Measurements from ENCODE around the gene TC2N. TPM values are rescaled to one million over a fixed set of nuclear protein-coding genes. Genes with fewer than 3 reads are reported as not detected.

The TC2N gene
- total RNA-seq, 2 donors from 2014 or later = 17.3 to 19.5 TPM

GRCh38 chr14:91885113-91885712, 17.9 kb upstream of the TC2N start:
- Mint-ChIP-seq H3K4me1 (peaks cover 7% of the 10 kb centered on the region), H3K27ac (no peak overlapping the region), H3K27me3 (ENCODE audit: insufficient read depth) (peaks cover 4% of the 10 kb centered on the region), H3K4me3 (no peak overlapping the region), H3K36me3 (ENCODE audit: low read depth) (no peaks in the 10 kb centered on the region), H3K9me3 (no peaks in the 10 kb centered on the region)
- 81 to 100% methylated on average over 1 to 4 of the region's 4 CpGs for WGBS, 2 experiments (ENCODE audit: insufficient coverage in 1 of 2, insufficient read length in 1 of 2)
- no peak for TF ChIP-seq CTCF (conservative IDR thresholded peaks at IDR 0.05)
- Histone ChIP-seq H3K9me3 (ENCODE audit: control insufficient read depth, low read length) (no peaks in the 10 kb centered on the region), H3K9ac (ENCODE audit: extremely low read depth, low read length, poor library complexity, severe bottlenecking) (no peak overlapping the region), H3K27ac (ENCODE audit: low read depth, low read length) (no peak overlapping the region), H3K4me1 (ENCODE audit: control insufficient read depth, insufficient read depth, low read length) (no peaks in the 10 kb centered on the region), H3K36me3 (ENCODE audit: control insufficient read depth, insufficient read depth, low read length) (no peaks in the 10 kb centered on the region), H3K4me3 (ENCODE audit: low read length) (no peak overlapping the region), H3K27me3 (ENCODE audit: control insufficient read depth, insufficient read depth, low read length, poor library complexity, severe bottlenecking) (no peaks in the 10 kb centered on the region)
- no peak for DNase-seq

- H3K36me3 ChIP-seq (ENCODE audit: control insufficient read depth, insufficient read depth, low read length) = no peaks in the 10 kb centered on the region
- no peaks in the 10 kb centered on the region for H3K9me3 ChIP-seq (ENCODE audit: control insufficient read depth, low read length)
- H3K36me3 Mint-ChIP-seq (ENCODE audit: low read depth) = no peaks in the 10 kb centered on the region
- no peaks in the 10 kb centered on the region for H3K4me1 ChIP-seq (ENCODE audit: control insufficient read depth, insufficient read depth, low read length)
- H3K27me3 Mint-ChIP-seq (ENCODE audit: insufficient read depth) = peaks cover 5% of the 10 kb centered on the region
- TF ChIP-seq CTCF (conservative IDR thresholded peaks at IDR 0.05) = peak; percentile 35
- no peaks in the 10 kb centered on the region for H3K9me3 Mint-ChIP-seq
- H3K27ac ChIP-seq (ENCODE audit: low read depth, low read length) = no peak overlapping the region
- H3K4me3 ChIP-seq (ENCODE audit: low read length) = no peak overlapping the region
- WGBS, 2 experiments (ENCODE audit: insufficient coverage in 1 of 2, insufficient read length in 1 of 2) = 57 to 75% methylated on average over 3 to 6 of the region's 6 CpGs
- peaks cover 5% of the 10 kb centered on the region for H3K27me3 ChIP-seq (ENCODE audit: control insufficient read depth, insufficient read depth, low read length, poor library complexity, severe bottlenecking)
- H3K4me3 Mint-ChIP-seq = no peak overlapping the region
- no peak overlapping the region for H3K27ac Mint-ChIP-seq
- peak; percentile 62 for DNase-seq
- peaks cover 4% of the 10 kb centered on the region for H3K4me1 Mint-ChIP-seq
- no peak overlapping the region for H3K9ac ChIP-seq (ENCODE audit: extremely low read depth, low read length, poor library complexity, severe bottlenecking)
Measured at GRCh38 chr14:91884664-91885063, 17.3 kb upstream of the TC2N start.

DNA sequence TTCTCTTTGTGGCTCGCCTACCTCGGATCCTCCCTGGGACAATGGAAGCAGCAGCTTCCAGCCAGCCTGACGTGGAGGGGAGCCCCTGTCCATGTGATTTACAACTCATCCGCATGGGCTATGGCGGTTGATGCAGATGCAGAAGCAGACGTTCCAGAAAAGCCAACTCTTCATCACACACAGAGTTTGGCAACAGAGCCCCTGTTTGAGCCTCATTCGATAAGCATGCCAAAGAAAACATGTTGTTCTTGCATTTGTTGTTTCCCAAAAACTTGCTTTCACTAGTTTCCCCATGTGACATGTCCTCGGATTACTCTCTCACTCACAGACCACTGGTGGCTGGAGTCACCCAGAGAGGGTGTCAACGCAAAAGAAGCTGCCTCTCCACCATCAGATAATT, 16.4 kb upstream of the TC2N start:
- H3K36me3 Mint-ChIP-seq (ENCODE audit: low read depth) = no peaks in the 10 kb centered on the region
- peaks cover 14% of the 10 kb centered on the region for H3K27me3 ChIP-seq (ENCODE audit: control insufficient read depth, insufficient read depth, low read length, poor library complexity, severe bottlenecking)
- H3K27ac ChIP-seq (ENCODE audit: low read depth, low read length) = no peak overlapping the region
- H3K27ac Mint-ChIP-seq = no peak overlapping the region
- no peak overlapping the region for H3K4me3 ChIP-seq (ENCODE audit: low read length)
- peaks cover 4% of the 10 kb centered on the region for H3K4me1 Mint-ChIP-seq
- TF ChIP-seq CTCF (conservative IDR thresholded peaks at IDR 0.05) = no peak
- H3K4me1 ChIP-seq (ENCODE audit: control insufficient read depth, insufficient read depth, low read length) = no peaks in the 10 kb centered on the region
- 91 to 93% methylated on average over 9 of the region's 9 CpGs for WGBS, 2 experiments (ENCODE audit: insufficient coverage in 1 of 2, insufficient read length in 1 of 2)
- no peaks in the 10 kb centered on the region for H3K9me3 Mint-ChIP-seq
- H3K9me3 ChIP-seq (ENCODE audit: control insufficient read depth, low read length) = no peaks in the 10 kb centered on the region
- peaks cover 12% of the 10 kb centered on the region for H3K27me3 Mint-ChIP-seq (ENCODE audit: insufficient read depth)
- H3K4me3 Mint-ChIP-seq = no peak overlapping the region
- H3K36me3 ChIP-seq (ENCODE audit: control insufficient read depth, insufficient read depth, low read length) = no peaks in the 10 kb centered on the region
- no peak overlapping the region for H3K9ac ChIP-seq (ENCODE audit: extremely low read depth, low read length, poor library complexity, severe bottlenecking)
- DNase-seq = no peak

All from endodermal cell (in vitro differentiated cells).